HCEC 1CT (cell line): Measurements from ENCODE around the gene UMOD.
"Not testable (repeated sequence)": the region's sequence is repeated elsewhere in the genome, so short reads cannot be mapped to it uniquely, and the experiment has no call there.

ENCODE experiments used
- DNase-seq: peaks from one replicate; pipeline ENCODE4 v3.0.0-alpha.2; 2017

UMOD gene

DNA sequence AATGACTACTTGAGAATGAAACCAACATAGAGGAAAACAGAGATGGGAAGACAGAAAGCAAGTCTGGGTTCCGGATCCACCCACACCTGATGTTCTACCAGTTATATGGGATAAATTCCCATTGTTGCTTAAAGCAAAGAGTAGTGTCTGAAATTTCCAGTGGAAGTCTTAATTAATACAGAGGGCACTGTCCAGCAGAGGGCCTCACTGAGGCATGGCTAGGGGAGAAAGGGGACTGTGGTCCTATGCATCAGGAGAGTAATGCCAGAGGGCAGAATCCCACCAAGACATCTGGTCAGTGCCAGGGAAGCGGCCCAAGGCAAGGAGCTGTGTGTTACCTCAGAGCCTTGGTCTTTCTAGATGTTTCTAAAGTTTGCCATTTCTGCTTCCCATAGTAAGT, 7.5 kb upstream of the UMOD start:
- no peak for DNase-seq

DNA sequence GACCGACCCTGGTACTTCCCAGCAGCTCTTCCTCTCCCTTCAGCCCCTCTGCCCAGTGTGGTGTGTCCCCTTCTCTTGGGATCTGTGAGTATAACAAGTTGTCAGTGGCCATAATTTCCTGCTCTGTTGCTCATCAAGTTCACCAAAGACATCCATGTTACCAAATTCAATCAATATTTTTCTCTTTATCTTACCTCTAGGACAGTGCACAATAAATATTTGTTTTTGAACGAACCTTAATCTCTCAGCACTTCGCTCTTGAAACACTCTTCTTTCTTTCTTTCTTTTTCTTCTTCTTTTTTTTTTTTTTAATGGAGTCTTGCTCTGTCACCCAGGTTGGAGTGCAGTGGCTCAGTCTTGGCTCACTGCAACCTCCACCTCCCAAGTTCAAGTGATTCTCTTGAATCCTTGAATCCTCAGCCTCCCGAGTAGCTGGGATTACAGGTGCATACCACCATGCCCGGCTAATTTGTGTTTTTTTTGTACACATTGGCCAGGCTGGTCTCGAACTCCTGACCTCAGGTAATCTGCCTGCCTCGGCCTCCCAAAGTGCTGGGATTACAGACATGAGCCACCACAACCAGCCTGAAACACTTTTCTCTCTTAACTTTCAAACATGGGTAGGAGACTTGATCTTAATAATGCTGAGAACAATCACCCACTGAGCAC, 2.7 kb upstream of the UMOD start:
- DNase-seq, result no peak

DNA sequence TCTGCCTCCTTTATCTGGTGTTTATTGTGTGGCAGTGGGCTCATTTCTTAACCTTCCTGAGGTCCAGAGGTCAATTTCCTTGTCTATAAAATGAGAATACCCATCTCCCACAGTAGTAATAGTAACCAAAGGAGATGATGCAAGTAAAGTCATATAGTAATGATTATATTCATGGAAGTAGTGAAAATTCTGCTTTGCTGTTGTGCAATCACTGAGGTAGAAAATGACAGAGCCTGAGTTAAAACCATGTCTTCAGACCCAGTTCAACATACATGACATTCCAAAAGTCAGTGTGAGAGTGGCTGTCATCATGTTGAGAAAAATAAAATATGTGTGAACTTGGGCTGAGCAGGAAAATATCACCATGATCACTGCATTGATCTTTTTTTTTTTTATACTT, 864 bp upstream of the UMOD start:
- no peak for DNase-seq

DNA sequence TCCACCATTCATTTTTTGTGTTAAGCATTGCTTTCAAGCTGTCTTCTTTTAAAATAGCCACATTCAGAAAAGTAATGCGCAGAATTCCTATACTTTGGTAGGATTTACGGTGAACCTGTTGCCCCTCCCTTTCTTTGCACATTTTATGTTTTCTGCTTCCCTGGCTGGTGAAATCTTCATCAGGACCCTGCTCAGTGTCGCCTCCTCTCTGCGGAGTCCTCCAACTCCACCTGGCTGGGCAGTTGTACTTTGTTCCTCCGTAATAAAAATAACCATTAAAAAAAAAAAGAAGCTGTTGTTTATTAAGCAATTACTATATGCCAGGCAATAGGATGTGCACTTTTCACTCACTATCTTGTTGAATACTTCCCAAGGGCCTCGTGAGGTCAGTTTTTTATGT, 2.9 kb downstream of the UMOD start:
- no peak for DNase-seq

DNA sequence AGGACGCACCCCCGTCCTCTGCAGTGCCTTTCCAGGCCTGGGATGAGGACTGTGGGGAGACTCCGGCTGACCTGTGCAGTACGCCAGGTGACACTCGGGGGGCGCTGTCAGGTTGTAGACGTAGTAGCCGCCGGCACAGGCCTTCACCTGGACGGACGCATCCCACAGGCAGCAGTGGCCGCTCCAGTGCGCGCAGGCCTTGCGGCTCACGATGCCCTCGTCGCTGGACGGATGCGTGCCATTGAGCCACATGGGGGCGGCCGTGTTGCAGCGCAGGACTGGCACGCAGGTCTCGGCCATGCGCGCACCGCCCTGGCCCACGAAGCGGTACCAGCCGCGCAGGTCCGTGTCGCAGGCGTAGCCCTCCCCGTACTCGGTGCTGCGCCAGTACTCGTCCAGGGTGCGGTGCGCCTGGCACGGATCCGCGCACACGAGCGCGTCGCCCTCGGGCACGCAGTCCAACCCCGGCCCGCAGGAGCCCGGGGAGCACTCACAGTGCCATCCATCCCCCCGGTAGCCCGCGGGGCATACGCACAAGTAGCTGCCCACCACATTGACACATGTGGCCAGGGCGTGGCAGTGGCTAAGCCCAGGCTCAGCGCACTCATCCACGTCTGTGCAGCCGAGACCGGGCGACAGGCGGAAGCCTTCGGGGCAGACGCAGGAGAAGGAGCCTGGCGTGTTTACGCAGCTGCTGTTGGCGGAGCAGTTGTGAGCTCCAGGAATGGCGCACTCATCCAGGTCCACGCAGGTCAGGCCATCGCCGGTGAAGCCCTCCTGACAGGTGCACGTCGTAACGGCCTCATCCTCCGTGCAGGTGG, 3.9 kb downstream of the UMOD start:
- DNase-seq, result no peak

DNA sequence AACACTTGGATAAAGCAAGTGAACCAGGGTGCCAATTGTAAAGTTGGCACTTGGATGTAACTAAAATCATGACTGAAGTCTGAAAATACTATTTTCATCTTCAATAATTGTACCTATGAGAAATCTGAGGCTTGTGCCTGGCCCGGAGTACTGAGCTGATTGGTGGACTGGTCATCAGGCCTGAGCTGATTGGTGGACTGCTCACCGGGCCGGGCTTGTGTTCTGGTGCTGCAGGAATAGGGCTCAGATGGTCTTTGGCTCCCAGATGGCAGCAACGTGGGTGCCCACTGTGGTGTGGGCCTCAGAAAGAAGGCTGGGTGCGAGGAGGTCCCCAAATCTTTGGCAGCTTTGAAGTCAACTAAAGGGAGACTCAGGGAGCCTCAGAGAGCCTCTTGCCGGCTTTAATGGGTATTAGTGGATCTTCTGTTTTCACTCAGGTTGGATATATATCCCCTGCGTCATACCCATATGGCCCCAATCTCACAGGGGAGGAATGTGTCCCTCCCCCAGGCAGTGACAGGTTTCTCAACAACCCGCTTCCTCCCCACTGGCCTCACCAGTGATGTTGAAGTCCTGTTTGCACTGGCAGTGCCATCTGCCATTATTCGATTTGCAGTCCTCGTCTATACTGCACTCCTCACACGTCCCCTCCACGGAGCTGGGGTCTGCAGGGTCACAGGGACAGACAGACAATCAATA, 4.7 kb downstream of the UMOD start:
- no peak for DNase-seq

DNA sequence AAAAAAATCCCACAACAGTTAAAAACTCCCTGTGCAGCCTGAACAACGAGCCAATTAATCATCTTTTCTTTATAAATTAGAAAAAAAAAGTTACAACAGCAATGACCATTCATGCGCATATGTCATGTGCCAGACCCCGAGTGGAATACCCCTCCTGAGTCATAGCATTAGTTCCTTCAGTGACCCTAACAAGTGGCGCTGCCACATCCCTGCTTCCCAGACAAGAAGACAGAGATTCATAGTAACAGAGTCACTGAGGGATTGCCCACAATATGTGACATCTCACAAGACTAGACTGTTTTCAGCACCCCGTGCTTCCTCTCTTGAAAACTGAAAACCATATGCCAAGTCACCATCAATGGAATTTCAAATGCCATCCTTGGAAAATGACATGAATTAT, 7.9 kb downstream of the UMOD start:
- no peak for DNase-seq

DNA sequence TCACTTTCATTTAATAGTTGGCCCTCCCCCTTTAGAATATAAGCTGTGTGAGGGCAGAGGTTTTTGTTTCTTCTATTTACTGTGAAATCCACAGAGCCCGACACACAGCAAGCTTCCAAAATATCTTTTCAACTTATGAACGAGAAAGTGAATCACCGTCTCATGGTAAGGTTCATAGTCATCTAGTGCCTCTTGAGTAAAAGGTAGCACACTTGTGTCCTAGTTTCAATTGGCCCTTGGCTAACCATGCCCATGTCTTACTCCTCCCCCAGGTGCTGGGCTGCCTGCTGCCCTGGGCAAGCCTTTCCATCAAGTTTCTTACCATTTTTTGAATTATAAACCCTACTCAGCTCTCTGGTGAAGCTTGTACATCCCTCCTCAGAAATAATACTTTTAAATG, 12.8 kb downstream of the UMOD start:
- DNase-seq, result no peak

DNA sequence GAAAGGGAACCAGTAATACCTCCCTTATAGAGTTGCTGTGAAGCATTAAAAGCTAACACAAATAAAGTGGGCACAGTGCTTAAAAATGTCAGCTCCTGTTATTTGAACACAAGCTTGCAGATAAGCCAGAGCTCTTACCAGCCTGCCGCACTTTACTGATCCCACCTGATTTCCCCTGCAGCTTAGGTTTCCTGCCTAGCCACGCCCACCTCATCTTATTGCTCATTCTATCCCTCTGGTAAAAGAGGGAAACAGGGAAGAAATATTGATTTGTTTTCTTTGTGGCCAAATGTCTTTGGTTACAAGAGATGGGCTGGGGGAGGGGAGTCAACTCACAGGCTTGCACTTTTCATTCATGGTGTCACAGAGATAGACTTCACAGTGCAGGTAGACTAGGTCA, 15.6 kb downstream of the UMOD start:
- DNase-seq, result no peak

DNA sequence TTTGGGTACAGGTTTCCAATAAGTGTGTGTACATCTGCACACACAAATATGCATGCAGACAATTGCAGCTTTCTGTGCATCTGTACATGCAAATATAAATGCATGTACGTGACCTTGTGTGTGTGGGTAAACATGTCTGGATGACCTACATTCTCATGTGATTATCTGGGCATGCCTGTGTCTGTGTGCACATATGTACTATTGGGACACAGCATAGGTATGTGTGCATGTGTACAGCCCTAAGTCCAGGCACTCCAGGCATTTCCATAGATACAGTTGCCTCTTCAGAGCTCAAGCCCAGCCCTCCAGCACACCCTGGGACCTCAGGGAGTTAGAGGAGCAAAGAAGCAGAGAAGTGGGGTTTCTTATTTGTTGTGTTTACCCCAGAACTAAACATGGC, 18.1 kb downstream of the UMOD start:
- no peak for DNase-seq

DNA sequence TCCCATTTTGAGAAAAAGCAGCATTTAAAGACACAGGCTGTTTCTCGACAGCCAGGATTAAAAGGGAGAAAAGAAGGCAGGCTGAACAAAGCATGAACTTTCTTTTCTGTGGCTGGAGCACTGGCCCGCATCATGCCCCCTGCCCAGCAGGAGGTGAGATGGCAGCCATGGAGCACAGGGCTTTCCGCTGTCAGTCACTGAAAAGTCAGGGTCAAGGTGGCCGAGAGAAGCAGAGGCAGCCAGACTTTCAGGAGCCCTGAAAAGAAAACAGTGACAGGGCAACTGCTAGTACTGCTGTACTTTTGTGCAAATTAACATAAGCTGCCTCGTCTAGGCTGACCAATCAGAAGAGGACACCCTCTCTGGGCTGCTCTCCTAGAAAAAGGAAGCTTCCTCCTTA, 19.4 kb downstream of the UMOD start:
- no peak for DNase-seq

DNA sequence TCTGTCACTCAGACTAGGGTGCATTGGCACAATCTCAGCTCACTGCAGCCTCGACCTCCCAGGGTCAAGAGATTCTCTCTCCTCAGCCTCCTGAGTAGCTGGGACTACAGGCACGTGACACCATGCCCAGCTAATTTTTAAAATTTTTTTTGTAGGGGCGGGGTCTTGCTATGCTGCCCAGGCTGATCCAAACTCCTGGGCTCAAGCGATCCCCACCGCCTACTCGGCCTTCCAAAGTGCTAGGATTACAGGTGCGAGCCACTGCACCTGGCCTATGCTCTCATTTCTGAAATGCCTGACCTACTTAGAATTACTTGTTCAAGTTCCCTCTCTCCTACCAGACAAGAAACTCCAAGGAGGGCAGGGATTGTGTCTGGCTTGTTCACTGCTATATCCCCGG, 20.1 kb downstream of the UMOD start:
- no peak for DNase-seq

DNA sequence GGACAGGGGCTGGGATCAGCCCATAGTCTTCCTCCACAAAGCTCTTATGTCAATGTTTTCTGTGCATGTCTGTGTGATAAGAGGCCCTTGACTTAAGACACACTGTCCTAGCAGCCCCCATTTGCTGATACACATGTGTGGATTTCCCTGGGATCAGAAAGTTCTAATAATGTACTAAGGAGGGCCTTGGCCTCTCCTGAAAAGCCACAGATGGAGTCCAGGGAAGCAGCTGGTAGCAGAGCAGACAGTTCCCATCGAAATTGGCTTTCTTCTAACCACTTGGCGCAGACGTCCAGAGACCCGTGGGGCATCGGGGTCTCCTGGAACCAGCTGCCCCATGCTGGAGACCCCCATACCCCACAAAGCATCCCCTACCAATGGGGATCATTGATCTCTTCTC, 20.9 kb downstream of the UMOD start:
- DNase-seq, result no peak

DNA sequence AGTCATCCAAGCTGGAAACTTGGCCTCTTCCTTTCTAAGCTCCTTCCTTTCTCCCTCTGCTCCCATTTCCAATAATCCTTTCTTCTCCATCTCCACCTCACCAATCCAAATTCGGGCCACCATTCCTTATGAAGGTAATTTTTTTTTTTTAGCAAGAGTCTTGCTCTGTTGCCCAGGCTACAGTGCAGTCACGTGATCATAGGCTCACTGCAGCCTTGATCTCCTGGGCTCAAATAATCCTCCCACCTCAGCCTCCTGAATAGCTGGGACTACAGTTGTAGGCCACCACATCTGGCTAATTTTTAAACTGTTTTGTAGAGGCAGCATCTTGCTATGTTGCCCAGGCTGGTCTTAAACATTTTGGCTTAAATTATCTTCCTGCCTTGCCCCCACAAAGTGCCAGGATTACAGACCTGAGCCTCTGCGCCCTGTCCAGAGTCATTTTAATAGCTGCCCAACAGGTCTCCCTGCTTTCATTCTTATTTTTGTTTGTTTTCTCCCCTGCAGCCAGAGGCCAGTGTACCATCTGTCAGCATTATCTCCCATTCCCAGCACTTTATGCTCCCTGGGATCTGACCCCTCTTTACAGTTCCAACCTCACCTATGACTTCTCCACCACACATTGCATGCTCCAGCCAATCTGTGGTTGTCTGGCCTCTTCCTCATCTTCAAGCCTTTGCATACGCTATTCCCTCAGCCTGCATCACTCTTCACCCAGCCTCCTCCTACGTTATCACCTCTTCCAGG, 22.9 kb downstream of the UMOD start:
- no peak for DNase-seq

DNA sequence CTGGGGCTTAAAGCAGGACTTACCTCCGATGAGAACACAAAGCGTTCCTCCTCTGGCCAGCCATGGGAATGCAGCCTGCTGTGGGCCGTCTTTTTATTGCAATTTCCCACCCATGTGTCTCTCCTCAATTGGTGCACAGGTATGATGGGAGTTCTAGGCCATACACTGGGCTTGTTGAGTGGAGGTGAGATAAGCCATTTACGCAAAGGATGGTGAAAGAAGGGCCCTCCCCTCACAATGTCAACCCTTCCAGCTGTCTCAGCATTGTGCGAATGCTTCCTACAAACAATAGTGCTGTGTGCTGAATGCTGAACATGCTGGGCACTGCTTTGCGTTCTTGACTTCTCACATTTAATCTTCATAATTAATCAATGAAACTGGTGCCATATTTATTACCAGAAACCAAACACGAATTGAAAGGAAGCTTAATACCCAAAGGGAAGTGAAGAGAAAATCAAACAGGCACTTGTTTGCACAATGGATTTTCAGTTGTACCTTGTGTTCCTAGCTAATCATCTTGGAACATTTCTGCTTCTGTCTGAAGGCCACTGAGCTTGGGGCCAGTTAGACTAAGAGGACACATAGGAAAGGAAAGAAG, 25.0 kb downstream of the UMOD start, which contains the start of gene GP2:
Gene GP2 (minus strand): TSS at position 70 of the 598 bp plus-strand sequence. CDS start 1,082 bp downstream, outside the sequence.
- DNase-seq, result no peak

DNA sequence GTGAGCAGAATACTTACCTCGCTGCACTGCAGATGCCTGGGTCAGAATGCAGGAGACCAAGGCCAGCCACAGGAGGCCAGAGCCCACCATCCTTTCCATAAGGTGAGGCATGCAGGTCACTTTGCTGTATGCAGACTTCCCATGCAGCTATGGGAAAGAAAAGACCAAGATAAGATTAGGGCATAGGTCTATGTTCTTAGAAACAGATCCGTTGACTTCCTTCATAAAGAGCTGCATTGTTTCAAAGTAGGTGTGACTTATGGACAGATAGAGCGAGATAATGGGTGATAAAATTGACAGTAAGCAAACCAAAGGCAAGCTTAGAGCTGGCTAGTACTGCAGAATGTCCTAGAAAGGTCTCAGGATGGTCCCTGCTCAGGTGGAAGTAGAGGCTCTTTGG, 26.2 kb downstream of the UMOD start:
- DNase-seq, result no peak

DNA sequence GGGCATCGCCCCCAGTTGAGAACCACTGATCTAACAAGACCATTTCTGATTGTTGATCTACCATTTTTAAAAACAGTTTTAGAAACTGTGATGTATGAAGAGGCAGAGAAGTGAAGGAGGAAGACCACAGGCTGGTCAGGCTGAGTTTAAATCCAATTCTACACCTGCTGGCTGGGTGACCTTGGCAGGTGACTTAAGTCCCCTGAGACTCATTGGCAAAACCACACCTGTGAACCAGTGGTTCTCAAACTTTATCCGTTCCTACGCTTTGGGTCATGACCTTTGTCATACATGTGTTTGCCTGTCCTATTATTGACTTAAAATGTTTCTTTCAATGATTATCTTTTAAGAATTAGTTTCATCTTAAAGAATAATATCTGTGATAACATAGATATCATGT, 27.5 kb downstream of the UMOD start:
- no peak for DNase-seq

DNA sequence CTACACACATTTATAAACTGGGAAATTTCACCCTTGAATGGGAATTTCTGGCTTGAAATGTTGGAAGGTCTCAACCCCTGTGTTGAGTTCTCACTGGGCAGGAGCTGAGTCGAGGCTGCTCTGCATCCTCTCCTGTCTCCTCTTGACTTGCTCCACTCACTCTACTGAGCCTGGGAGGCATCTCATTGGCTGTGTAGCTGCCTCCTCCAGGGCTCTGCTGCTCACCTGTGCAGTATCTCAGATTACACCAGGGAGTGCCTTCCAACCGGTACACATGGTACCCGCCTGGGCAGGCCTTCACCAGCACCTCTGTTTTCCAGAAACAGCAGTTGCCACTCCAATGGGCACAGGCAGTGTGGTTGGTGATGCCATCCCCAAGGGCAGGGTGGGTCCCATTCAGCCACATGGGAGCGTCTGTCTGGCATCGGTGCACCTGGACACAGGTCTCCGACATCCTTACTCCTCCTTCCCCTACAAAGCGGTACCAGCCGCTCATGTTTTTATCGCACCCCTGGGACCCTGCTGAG, 28.9 kb downstream of the UMOD start:
- DNase-seq, result no peak

DNA sequence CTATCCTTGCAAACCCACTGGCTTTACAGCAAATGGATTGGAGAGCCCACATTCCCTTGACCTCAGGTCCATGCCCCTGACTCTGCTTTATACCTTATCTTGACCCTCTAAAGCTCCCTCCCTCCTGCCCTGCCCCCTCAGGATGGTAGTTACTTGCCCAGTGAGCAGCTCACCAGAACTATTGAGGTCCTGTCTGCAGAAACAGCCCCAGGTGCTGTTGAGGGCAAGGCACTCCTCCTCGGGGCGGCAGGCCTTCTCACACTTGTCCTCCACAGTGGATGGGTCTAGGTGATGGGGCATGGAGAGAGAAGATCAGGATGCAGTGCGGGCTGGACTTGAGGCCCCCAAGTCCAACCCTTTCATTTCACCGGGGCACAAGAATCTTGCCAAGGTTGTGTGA, 29.8 kb downstream of the UMOD start:
- DNase-seq, result no peak

DNA sequence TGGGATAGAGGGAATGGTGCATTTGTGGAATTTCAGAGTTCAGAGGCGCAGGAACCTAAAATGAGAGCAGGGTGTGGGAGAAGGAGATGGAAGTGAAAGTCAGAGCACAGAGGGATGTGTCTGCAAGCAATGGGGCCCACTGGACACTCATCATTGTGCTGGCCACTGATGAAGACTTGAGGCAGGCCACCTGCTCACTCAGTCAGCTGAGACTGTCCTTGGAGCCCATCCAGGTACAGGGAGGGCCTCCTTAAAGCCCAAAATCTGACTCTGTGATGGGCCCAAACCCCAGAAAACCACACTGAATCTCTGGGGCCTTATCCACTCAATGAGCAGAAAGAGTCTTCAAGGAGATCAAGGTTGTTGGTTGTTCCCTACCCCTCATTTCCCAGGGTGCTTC, 30.8 kb downstream of the UMOD start:
- DNase-seq, result no peak

DNA sequence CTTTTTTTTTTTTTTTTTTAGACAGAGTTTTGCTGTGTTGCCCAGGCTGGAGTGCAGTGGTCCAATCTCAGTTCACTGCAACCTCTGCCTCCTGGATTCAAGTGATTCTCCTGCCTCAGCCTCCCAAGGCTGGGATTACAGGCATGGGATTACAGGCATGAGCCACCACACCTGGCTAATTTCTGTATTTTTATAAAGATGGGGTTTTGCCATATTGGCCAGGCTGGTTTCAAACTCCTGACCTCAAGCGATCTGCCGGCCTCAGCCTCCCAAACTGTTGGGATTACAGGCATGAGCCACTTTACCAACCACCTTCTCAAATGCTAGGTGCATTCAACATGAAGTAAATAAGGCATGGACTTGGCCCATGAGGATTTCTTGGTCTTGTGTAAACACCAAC, 31.5 kb downstream of the UMOD start:
- DNase-seq, result not testable (repeated sequence)

DNA sequence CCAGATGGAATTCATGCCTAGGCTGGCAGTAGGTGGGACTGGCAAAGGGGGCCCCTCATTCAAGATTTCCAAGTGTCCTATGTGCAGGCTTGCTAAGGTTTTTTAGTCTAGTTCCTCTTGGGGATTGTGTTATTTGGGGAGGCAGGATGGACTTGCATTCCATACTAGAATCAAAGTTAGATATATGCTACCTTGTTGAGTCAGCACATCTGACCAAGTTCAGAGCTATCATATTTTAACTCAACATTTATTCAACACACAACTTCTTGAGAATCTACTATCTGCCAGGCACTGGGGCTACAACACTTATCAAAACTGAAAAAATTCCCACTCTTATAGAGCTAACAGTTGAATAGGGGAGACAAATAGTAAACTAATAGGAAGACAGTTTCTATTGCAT, 31.9 kb downstream of the UMOD start:
- no peak for DNase-seq

DNA sequence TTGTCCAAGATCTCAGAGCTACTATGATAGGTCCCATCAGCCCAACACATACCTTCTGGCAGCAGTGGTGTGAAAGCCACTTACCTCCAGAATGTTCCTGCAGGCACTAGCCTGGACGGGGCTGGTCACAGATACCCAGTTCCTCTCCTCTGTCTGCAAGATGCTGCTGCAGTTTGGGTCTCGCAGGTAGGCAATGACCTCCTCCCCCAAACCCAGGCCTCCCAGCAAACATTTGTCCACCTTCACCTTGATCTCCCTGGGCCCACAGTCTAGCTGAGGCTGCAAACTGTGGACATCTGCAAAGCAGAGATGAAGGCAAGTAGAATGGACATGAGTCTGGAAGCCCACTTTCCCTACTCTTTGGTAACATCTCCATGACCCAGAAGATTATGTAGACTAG, 32.3 kb downstream of the UMOD start:
- DNase-seq, result no peak
